SK-N-SH treated with all-trans-retinoic acid at 6 μM for 48 hours (cell line): ENCODE results near the gene DLGAP5.

Experiments used
- ATAC-seq: fragments of 200-7000 bp; cut with Tn5 transposase; 3 replicates; pipeline ENCODE4 v1.9.1; 2020; ENCODE audit warnings: mild to moderate bottlenecking, moderate library complexity
- ARNTL ChIP-seq: fragments of 450-650 bp; formaldehyde crosslinking; IDR thresholded peaks from 2 replicates; pipeline ENCODE4 v1.5.0; 2020; ENCODE audit warnings: low read depth, mild to moderate bottlenecking, moderate library complexity, borderline replicate concordance
- BACH2 ChIP-seq: fragments of 250-450 bp; sonication (Bioruptor Pico); IDR thresholded peaks from 2 replicates; pipeline ENCODE4 v1.9.0; 2021; ENCODE audit warnings: mild to moderate bottlenecking, borderline replicate concordance
- CSDC2 ChIP-seq: fragments of 250-450 bp; sonication (Bioruptor Pico); IDR thresholded peaks from 2 replicates; pipeline ENCODE4 v1.5.0; 2020; ENCODE audit warnings: mild to moderate bottlenecking, moderate library complexity
- ESRRG ChIP-seq: fragments of 250-450 bp; sonication (Bioruptor Pico); IDR thresholded peaks from 2 replicates; pipeline ENCODE4 v1.6.1; 2021; ENCODE audit warnings: mild to moderate bottlenecking
- GLIS3 ChIP-seq: fragments of 250-450 bp; sonication (Bioruptor Pico); IDR thresholded peaks from 2 replicates; pipeline ENCODE4 v1.5.0; 2020; ENCODE audit warnings: mild to moderate bottlenecking, moderate library complexity
- OSR1 ChIP-seq: fragments of 250-450 bp; sonication (Bioruptor Pico); IDR thresholded peaks from 2 replicates; pipeline ENCODE4 v1.8.0; 2022; ENCODE audit warnings: moderate library complexity, mild to moderate bottlenecking, inconsistent platforms
- PPARA ChIP-seq: fragments of 250-450 bp; sonication (Bioruptor Pico); IDR thresholded peaks from 2 replicates; pipeline ENCODE4 v1.5.0; 2020; ENCODE audit warnings: mild to moderate bottlenecking, borderline replicate concordance
- RARB ChIP-seq: fragments of 250-450 bp; sonication (Bioruptor Pico); IDR thresholded peaks from 2 replicates; pipeline ENCODE4 v1.8.0; 2021; ENCODE audit warnings: mild to moderate bottlenecking, moderate library complexity
- SNAI2 ChIP-seq: fragments of 250-450 bp; sonication (Bioruptor Pico); IDR thresholded peaks from 2 replicates; pipeline ENCODE4 v1.5.0; 2020; ENCODE audit warnings: mild to moderate bottlenecking, moderate library complexity
- TOX ChIP-seq: fragments of 250-450 bp; sonication (Bioruptor Pico); IDR thresholded peaks from 2 replicates; pipeline ENCODE4 v1.8.0; 2021; ENCODE audit warnings: mild to moderate bottlenecking, moderate library complexity, borderline replicate concordance
- ZC3H10 ChIP-seq: fragments of 250-450 bp; sonication (Bioruptor Pico); IDR thresholded peaks from 2 replicates; pipeline ENCODE4 v1.5.1; 2021; ENCODE audit warnings: mild to moderate bottlenecking, moderate library complexity
- ZFP3 ChIP-seq: fragments of 250-450 bp; sonication (Bioruptor Pico); IDR thresholded peaks from 2 replicates; pipeline ENCODE4 v1.5.0; 2020; ENCODE audit warnings: mild to moderate bottlenecking, moderate library complexity
- ZFP30 ChIP-seq: fragments of 450-650 bp; formaldehyde crosslinking; IDR thresholded peaks from 2 replicates; pipeline ENCODE4 v1.5.0; 2022; ENCODE audit warnings: mild to moderate bottlenecking, moderate library complexity
- ZNF565 ChIP-seq: fragments of 450-650 bp; formaldehyde crosslinking; conservative IDR thresholded peaks from 2 replicates; pipeline ENCODE4 v1.5.0; 2020; ENCODE audit warnings: low read depth, mild to moderate bottlenecking, moderate library complexity
- ZNF70 ChIP-seq: fragments of 450-650 bp; formaldehyde crosslinking; IDR thresholded peaks from 2 replicates; pipeline ENCODE4 v1.5.0; 2020; ENCODE audit warnings: mild to moderate bottlenecking, moderate library complexity
- ZNF8 ChIP-seq: fragments of 450-650 bp; formaldehyde crosslinking; IDR thresholded peaks from 2 replicates; pipeline ENCODE4 v1.5.0; 2020; ENCODE audit warnings: mild to moderate bottlenecking, moderate library complexity
- TF ChIP-seq, protein P1 (sequence below): fragments of 250-450 bp; sonication (Bioruptor Pico); IDR thresholded peaks from 2 replicates; pipeline ENCODE4 v1.8.0; 2020; ENCODE audit warnings: mild to moderate bottlenecking, moderate library complexity, borderline replicate concordance
- TF ChIP-seq, protein P2 (sequence below): fragments of 250-450 bp; sonication (Bioruptor Pico); IDR thresholded peaks from 2 replicates; pipeline ENCODE4 v1.8.0; 2021; ENCODE audit warnings: low read depth, mild to moderate bottlenecking, moderate library complexity, borderline replicate concordance
- TF ChIP-seq, protein P3 (sequence below): fragments of 250-450 bp; sonication (Bioruptor Pico); IDR thresholded peaks from 2 replicates; pipeline ENCODE4 v1.5.0; 2020; ENCODE audit warnings: mild to moderate bottlenecking, moderate library complexity
- TF ChIP-seq, protein P4 (sequence below): fragments of 250-450 bp; sonication (Bioruptor Pico); IDR thresholded peaks from 2 replicates; pipeline ENCODE4 v1.5.1; 2021; ENCODE audit warnings: mild to moderate bottlenecking, moderate library complexity
- TF ChIP-seq, protein P5 (sequence below): fragments of 250-450 bp; sonication (Bioruptor Pico); IDR thresholded peaks from 2 replicates; pipeline ENCODE4 v1.5.1; 2020; ENCODE audit warnings: low read depth, mild to moderate bottlenecking, moderate library complexity

Gene DLGAP5

DNA sequence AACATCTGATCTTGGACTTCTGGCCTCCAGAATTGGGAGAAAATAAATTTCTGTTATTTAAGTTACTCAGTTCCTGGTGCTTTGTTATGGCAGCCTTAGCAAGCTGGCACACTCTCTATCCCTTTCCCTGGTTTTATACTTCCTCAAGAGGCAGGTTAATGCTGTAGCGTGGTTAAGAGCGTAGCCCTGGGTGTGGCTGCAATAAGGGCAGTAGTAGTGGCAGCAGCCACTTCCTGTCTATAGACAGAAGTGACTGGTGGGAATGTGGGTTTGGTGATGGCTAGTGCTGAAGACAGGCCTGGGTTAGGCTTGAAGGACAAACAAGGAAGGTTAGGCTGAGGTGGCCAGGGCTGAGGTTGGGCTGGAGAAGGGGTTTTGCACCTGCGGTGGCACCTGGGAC, 66.0 kb downstream of the DLGAP5 start:
- ATAC-seq: no peak
- no peak for TF ChIP-seq OSR1 (CRISPR knock-in tag)
- no peak for TF ChIP-seq SNAI2 (CRISPR knock-in tag)
- TF ChIP-seq ESRRG (CRISPR knock-in tag): no peak
- TF ChIP-seq PPARA (CRISPR knock-in tag): no peak
- TF ChIP-seq, protein P1, sequence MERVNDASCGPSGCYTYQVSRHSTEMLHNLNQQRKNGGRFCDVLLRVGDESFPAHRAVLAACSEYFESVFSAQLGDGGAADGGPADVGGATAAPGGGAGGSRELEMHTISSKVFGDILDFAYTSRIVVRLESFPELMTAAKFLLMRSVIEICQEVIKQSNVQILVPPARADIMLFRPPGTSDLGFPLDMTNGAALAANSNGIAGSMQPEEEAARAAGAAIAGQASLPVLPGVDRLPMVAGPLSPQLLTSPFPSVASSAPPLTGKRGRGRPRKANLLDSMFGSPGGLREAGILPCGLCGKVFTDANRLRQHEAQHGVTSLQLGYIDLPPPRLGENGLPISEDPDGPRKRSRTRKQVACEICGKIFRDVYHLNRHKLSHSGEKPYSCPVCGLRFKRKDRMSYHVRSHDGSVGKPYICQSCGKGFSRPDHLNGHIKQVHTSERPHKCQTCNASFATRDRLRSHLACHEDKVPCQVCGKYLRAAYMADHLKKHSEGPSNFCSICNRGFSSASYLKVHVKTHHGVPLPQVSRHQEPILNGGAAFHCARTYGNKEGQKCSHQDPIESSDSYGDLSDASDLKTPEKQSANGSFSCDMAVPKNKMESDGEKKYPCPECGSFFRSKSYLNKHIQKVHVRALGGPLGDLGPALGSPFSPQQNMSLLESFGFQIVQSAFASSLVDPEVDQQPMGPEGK: no peak
- no peak for TF ChIP-seq GLIS3
- TF ChIP-seq, protein P2, sequence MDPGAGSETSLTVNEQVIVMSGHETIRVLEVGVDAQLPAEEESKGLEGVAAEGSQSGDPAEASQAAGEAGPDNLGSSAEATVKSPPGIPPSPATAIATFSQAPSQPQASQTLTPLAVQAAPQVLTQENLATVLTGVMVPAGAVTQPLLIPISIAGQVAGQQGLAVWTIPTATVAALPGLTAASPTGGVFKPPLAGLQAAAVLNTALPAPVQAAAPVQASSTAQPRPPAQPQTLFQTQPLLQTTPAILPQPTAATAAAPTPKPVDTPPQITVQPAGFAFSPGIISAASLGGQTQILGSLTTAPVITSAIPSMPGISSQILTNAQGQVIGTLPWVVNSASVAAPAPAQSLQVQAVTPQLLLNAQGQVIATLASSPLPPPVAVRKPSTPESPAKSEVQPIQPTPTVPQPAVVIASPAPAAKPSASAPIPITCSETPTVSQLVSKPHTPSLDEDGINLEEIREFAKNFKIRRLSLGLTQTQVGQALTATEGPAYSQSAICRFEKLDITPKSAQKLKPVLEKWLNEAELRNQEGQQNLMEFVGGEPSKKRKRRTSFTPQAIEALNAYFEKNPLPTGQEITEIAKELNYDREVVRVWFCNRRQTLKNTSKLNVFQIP (CRISPR knock-in tag): no peak
- no peak for TF ChIP-seq TOX (CRISPR knock-in tag)
- TF ChIP-seq ARNTL (CRISPR knock-in tag): no peak
- TF ChIP-seq, protein P3, sequence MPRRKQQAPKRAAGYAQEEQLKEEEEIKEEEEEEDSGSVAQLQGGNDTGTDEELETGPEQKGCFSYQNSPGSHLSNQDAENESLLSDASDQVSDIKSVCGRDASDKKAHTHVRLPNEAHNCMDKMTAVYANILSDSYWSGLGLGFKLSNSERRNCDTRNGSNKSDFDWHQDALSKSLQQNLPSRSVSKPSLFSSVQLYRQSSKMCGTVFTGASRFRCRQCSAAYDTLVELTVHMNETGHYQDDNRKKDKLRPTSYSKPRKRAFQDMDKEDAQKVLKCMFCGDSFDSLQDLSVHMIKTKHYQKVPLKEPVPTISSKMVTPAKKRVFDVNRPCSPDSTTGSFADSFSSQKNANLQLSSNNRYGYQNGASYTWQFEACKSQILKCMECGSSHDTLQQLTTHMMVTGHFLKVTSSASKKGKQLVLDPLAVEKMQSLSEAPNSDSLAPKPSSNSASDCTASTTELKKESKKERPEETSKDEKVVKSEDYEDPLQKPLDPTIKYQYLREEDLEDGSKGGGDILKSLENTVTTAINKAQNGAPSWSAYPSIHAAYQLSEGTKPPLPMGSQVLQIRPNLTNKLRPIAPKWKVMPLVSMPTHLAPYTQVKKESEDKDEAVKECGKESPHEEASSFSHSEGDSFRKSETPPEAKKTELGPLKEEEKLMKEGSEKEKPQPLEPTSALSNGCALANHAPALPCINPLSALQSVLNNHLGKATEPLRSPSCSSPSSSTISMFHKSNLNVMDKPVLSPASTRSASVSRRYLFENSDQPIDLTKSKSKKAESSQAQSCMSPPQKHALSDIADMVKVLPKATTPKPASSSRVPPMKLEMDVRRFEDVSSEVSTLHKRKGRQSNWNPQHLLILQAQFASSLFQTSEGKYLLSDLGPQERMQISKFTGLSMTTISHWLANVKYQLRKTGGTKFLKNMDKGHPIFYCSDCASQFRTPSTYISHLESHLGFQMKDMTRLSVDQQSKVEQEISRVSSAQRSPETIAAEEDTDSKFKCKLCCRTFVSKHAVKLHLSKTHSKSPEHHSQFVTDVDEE (CRISPR knock-in tag): no peak
- TF ChIP-seq ZFP3 (CRISPR knock-in tag): no peak
- TF ChIP-seq, protein P4, sequence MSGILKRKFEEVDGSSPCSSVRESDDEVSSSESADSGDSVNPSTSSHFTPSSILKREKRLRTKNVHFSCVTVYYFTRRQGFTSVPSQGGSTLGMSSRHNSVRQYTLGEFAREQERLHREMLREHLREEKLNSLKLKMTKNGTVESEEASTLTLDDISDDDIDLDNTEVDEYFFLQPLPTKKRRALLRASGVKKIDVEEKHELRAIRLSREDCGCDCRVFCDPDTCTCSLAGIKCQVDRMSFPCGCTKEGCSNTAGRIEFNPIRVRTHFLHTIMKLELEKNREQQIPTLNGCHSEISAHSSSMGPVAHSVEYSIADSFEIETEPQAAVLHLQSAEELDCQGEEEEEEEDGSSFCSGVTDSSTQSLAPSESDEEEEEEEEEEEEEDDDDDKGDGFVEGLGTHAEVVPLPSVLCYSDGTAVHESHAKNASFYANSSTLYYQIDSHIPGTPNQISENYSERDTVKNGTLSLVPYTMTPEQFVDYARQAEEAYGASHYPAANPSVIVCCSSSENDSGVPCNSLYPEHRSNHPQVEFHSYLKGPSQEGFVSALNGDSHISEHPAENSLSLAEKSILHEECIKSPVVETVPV (CRISPR knock-in tag): no peak
- TF ChIP-seq BACH2: no peak
- TF ChIP-seq ZNF8: no peak
- TF ChIP-seq ZC3H10 (CRISPR knock-in tag): no peak
- TF ChIP-seq ZNF70 (CRISPR knock-in tag): no peak
- TF ChIP-seq, all 23 proteins: peak for 0

DNA sequence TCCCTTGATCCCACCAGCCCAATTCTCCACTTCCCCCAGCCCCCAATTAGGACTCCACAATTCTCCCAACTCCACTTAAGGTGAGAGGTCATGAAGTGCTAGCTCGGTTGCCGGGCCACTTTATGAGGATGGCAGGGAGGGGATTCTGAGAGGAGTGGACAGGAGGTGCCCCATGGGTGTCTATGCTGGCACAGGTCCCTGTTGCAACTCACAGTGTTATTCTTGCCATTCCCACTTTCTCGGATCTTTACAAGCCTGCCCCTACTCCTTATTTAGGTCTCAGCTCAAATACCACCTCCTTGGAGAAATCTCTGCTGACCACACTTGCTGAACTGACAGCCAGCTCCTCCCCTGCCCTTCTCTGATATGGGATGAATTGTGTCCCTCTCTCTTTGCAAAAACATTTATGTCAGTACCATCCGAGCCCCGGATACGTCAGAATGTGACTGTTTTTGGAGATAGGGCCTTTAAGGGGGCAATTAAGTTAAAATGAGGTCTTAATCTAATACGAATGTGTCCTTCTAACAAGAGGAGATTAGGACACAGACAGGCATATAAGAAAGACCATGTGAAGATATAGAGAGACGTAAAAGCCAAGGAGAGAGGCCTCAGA, 66.5 kb downstream of the DLGAP5 start:
- no peak for ATAC-seq
- TF ChIP-seq ZNF565 (CRISPR knock-in tag) (no peak), OSR1 (CRISPR knock-in tag) (no peak), ZFP3 (CRISPR knock-in tag) (no peak), RARB (CRISPR knock-in tag) (no peak), TOX (CRISPR knock-in tag) (no peak), ZNF70 (CRISPR knock-in tag) (no peak), CSDC2 (CRISPR knock-in tag) (no peak), ZFP30 (CRISPR knock-in tag) (no peak), ESRRG (CRISPR knock-in tag) (no peak), PPARA (CRISPR knock-in tag) (no peak), ZNF8 (no peak), BACH2 (no peak), SNAI2 (CRISPR knock-in tag) (no peak), GLIS3 (no peak)
- TF ChIP-seq, protein P3 (CRISPR knock-in tag): no peak
- TF ChIP-seq, protein P5, sequence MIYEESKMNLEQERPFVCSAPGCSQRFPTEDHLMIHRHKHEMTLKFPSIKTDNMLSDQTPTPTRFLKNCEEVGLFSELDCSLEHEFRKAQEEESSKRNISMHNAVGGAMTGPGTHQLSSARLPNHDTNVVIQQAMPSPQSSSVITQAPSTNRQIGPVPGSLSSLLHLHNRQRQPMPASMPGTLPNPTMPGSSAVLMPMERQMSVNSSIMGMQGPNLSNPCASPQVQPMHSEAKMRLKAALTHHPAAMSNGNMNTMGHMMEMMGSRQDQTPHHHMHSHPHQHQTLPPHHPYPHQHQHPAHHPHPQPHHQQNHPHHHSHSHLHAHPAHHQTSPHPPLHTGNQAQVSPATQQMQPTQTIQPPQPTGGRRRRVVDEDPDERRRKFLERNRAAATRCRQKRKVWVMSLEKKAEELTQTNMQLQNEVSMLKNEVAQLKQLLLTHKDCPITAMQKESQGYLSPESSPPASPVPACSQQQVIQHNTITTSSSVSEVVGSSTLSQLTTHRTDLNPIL (CRISPR knock-in tag): no peak
- TF ChIP-seq, protein P1: no peak
- TF ChIP-seq, all 23 proteins: peak for 0
